ENCODE data around the gene CEMP1. TPM values are rescaled to one million over a fixed set of nuclear protein-coding genes. Genes with fewer than 3 reads are reported as not detected.
"Not testable (repeated sequence)": the region's sequence is repeated elsewhere in the genome, so short reads cannot be mapped to it uniquely, and the experiment has no call there.

The CEMP1 gene
- total RNA-seq, 1 donor from 2014 or later: not detected

DNA sequence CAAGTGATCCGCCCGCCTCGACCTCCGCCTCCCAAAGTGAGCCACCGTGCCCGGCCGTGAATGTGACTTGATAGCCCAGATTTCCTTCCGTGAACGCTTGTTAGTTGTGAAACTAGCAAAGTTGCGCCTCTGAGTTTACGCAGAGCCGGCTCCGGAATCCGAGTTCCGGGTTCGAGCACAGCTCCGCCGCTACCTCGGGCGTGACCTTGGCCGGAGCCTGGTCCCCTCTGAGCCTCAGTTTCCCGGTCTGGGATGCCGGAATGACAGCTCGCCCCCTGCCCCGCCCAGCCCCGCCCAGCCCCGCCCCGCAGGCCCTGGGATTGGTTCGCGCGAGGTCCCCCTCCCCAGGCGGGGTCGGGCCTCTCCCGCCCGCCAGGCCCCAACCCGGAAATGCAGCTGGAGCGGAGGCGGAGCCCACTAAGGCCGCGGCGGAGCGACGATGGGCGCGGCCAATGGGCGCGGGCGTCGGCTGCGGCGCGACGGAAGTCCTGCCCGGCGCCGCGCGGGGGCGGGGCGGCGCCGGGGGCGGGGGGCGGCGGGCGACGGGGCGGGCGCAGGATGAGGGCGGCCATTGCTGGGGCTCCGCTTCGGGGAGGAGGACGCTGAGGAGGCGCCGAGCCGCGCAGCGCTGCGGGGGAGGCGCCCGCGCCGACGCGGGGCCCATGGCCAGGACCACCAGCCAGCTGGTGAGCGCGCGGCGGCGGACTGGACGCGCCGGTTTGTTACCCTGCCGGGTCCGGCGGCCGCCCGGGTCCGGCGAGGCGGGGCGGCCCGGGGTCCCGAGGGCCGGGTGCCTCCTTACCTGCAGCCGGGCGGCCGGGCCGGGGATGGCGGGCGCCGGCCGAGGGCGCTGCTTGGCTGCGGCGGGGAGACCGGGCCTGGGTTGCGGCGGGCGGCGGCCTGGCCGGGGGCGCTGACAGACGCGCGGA, 6.5 kb upstream of the CEMP1 start, which contains the start of gene PDPK1:
Gene PDPK1, plus strand, starts transcription at position 571 of the 929 bp plus-strand sequence. Its CDS starts 92 bp downstream, at position 663.
- no peaks in the 10 kb centered on the region for H3K27me3 ChIP-seq

DNA sequence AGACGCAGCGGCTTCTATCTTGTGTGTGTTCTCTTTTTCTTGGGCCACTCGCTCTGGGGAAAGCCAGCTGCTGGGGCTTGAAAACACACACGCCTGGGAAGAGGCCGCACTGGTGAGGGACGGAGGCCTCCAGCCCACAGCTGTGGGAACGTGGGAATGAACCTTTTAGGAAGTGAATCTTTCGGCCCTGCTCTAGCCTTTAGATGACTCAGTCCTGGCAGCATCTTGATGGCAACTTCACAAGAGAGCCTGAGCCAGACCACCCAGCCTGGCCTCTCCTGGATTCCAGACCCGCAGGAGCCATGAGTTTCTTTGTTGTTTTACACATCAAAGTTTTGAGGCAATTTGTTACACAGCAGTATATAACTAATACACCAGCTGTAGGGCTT, 4.4 kb upstream of the CEMP1 start:
- TF ChIP-seq, protein P1, sequence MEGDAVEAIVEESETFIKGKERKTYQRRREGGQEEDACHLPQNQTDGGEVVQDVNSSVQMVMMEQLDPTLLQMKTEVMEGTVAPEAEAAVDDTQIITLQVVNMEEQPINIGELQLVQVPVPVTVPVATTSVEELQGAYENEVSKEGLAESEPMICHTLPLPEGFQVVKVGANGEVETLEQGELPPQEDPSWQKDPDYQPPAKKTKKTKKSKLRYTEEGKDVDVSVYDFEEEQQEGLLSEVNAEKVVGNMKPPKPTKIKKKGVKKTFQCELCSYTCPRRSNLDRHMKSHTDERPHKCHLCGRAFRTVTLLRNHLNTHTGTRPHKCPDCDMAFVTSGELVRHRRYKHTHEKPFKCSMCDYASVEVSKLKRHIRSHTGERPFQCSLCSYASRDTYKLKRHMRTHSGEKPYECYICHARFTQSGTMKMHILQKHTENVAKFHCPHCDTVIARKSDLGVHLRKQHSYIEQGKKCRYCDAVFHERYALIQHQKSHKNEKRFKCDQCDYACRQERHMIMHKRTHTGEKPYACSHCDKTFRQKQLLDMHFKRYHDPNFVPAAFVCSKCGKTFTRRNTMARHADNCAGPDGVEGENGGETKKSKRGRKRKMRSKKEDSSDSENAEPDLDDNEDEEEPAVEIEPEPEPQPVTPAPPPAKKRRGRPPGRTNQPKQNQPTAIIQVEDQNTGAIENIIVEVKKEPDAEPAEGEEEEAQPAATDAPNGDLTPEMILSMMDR (IDR thresholded peaks at IDR 0.05): no peak
- Histone ChIP-seq H3K36me3 (no peaks in the 10 kb centered on the region), H3K27ac (peak overlapping the region; percentile 25 to 44), H3K4me1 (peaks cover 7 to 32% of the 10 kb centered on the region in 2 donors), H3K4me3 (no peak overlapping the region), H3K9me3 (no peaks in the 10 kb centered on the region), H3K27me3 (no peaks in the 10 kb centered on the region)
- DNase-seq (ENCODE audit: low spot score in 2 of 2): peak in 1 of 2 donors; percentile 80
- intact Hi-C loops (cut with DNase I): loop anchor here (10.0 kb wide), 3 partner anchors 379 to 619 kb away; partner anchors contain the start of genes FLYWCH1, HCFC1R1, THOC6 and TNFRSF12A

More for the DNA sequence above, 6.5 kb upstream of the CEMP1 start, which contains the start of gene PDPK1:
- intact Hi-C loops (cut with DNase I): loop anchor here (1.0 to 10.0 kb wide), 4 partner anchors 314 to 617 kb away; partner anchors contain the start of genes E4F1, FLYWCH1, HCFC1R1 and THOC6
- TF ChIP-seq, protein P1 (IDR thresholded peaks at IDR 0.05): no peak
- Histone ChIP-seq H3K36me3 (no peaks in the 10 kb centered on the region), H3K4me1 (peaks cover 7 to 25% of the 10 kb centered on the region in 2 donors), H3K9me3 (no peaks in the 10 kb centered on the region), H3K4me3 (peak within 1 kb of the TSS; percentile 82 to 83), H3K27ac (peak within 1 kb of the TSS; percentile 75 to 82)
- DNase-seq (ENCODE audit: low spot score in 2 of 2): peak; percentile 80 to 96

DNA sequence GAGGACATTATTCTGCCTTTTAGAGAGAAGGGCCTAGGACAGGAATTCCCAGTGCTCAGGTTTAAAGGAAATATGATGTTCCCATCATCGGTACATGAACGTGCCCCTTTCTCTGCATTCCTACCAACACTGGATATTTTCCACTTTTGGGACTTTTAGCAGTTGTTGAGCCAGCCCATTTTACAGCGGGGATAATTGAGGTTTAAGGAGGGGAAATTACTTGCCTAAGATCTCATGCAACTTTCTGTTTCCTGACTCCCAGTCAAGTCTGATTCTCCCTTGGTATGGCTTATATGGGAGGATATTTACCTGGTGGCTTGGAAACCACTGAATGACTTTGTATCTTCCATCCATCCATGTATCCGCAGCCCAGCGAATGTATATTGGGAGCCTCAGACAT, 3.1 kb upstream of the CEMP1 start:
- intact Hi-C loops (cut with DNase I): loop anchor here (5.0 to 10.0 kb wide), 5 partner anchors 138 to 1222 kb away; partner anchors contain the start of genes FLYWCH1, HCFC1R1, THOC6 and TNFRSF12A
- not testable (repeated sequence) for H3K36me3 ChIP-seq; DNase-seq (ENCODE audit: low spot score in 2 of 2); H3K4me3 ChIP-seq; H3K27me3 ChIP-seq; H3K27ac ChIP-seq; H3K9me3 ChIP-seq
- H3K4me1 ChIP-seq: peaks cover 4 to 20% of the 10 kb centered on the region in 2 donors

DNA sequence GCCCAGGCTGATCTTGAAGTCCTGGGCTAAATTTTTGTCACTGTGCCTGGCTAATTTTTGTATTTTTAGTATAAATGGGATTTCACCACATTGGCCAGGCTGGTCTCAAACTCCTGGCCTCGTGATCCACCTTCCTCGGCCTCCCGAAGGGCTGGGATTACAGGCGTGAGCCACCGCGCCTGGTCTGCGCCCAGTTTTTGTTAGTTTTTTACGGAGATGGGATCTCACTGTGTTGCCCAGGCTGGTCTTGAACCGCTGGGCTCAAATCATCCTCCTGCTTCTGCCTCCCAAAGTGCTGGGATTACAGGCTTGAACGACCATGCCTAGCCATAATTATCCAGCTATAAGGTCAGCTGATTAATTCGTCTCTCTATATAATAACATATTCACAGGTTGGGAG, 2.7 kb upstream of the CEMP1 start:
- no peak for DNase-seq (ENCODE audit: low spot score in 2 of 2)
- H3K27ac ChIP-seq: peak overlapping the region in 1 of 2 donors; percentile 51
- intact Hi-C loops (cut with DNase I): loop anchor here (2.0 to 10.0 kb wide), 6 partner anchors 21 to 1222 kb away; partner anchors contain the start of genes ATP6V0C, FLYWCH1, HCFC1R1 and THOC6

DNA sequence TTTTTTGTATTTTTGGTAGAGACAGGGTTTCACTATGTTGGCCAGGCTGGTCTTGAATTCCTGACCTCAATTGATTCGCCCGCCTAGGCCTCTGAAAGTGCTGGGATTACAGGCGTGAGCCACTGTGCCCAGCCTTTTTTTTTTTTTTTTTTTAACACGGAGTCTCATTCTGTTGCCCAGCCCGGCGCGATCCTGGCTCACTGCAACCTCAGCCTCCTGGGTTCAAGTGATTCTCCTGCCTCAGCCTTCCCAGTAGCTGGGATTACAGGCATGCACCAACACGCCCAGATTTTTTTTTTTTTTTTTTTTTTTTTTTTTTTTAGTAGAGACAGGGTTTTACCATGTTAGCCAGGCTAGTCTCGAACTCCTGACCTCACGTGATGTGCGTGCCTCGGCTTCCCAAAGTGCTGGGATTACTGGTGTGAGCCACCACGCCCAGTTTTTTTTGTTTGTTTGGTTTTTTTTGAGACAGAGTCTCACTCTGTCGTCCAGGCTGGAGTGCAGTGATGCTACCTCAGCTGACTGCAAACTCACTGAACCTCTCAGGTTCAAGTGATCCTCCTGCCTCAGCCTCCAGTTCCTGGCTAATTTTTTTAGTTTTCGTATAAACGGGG, 2.0 kb upstream of the CEMP1 start:
- H3K36me3 ChIP-seq: peaks cover 9 to 10% of the 10 kb centered on the region in 2 donors
- H3K4me3 ChIP-seq: peak overlapping the region; percentile 70 to 80
- intact Hi-C loops (cut with DNase I): loop anchor here (2.0 to 10.0 kb wide), 6 partner anchors 20 to 1221 kb away; partner anchors contain the start of genes ATP6V0C, FLYWCH1, HCFC1R1 and THOC6
- peaks cover 0 to 15% of the 10 kb centered on the region in 2 donors for H3K4me1 ChIP-seq
- H3K27ac ChIP-seq: peak overlapping the region; percentile 97
- H3K9me3 ChIP-seq; DNase-seq (ENCODE audit: low spot score in 2 of 2); H3K27me3 ChIP-seq: not testable (repeated sequence)

More for the DNA sequence above, 2.7 kb upstream of the CEMP1 start:
- TF ChIP-seq, protein P1 (IDR thresholded peaks at IDR 0.05): no peak
- Histone ChIP-seq H3K36me3 (peaks cover 2 to 3% of the 10 kb centered on the region in 2 donors), H3K4me3 (no peak overlapping the region), H3K9me3 (no peaks in the 10 kb centered on the region), H3K27me3 (no peaks in the 10 kb centered on the region), H3K4me1 (peaks cover 0 to 16% of the 10 kb centered on the region in 2 donors)

DNA sequence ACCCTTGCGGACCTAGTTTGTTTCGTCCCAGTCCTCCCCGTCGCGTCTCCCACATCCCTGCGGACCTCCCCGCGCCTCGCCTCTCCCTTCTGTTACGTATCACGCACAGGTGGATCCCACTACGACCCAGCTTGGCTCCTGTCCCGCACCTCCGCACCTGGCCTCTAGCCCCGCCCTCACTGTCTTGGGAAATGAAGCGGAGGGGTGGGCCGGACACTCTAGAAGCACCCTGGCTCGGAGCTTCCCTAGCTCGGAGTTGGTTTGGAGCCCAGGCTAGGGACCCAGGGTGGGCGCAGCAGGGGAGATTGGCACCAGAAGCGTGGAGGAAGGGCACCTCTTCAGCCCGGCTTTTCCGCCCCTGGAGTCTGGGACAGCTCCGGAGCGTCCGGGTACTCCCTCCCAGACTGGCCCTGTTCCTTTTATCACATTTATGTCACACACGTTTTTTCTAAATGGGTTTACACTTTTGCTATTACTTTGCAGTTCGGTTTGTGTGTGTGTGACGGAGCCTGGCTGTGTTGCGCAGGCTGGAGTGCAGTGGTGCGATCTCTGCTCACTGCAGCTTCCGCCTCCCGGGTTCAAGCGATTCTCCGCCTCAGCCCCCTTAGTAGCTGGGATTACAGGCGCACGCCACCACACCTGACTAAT, 1.4 kb upstream of the CEMP1 start:
- intact Hi-C loops (cut with DNase I): loop anchor here (2.0 to 10.0 kb wide), 6 partner anchors 20 to 1220 kb away; partner anchors contain the start of genes ATP6V0C, FLYWCH1, HCFC1R1 and THOC6
- peak overlapping the region; percentile 70 to 80 for H3K4me3 ChIP-seq
- peaks cover 0 to 15% of the 10 kb centered on the region in 2 donors for H3K4me1 ChIP-seq
- H3K27me3 ChIP-seq: no peaks in the 10 kb centered on the region
- H3K36me3 ChIP-seq: peaks cover 12 to 16% of the 10 kb centered on the region in 2 donors
- H3K9me3 ChIP-seq: no peaks in the 10 kb centered on the region
- TF ChIP-seq, protein P1 (IDR thresholded peaks at IDR 0.05): no peak
- H3K27ac ChIP-seq: peak overlapping the region; percentile 97
- peak in 1 of 2 donors; percentile 85 for DNase-seq (ENCODE audit: low spot score in 2 of 2)

Measured in ascending aorta (tissue), 2 donors.